Measurements from ENCODE around the gene ZSWIM2.

DNA sequence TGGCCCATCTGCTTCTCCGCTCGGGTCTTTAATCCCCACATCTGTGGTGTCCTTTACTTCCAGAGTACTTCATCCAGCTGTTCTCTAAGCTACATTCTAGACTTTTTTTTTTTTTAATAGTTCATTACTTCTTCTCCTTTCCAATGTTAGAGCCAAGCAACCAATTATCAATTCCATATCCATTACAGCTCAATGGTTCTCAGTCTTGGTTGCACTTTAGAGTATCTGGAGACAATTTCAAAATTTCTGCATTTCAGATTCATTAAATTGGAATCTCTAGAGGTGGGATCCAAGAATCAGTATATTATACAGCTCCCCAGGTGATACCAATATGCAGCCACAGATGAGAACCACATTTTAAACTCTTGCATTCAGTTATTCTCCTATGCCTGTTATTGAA, 43.9 kb upstream of the ZSWIM2 start:
- TF ChIP-seq EZH2 (IDR thresholded peaks at IDR 0.05; ENCODE audit: low read depth) = no peak
- TF ChIP-seq, protein P1, sequence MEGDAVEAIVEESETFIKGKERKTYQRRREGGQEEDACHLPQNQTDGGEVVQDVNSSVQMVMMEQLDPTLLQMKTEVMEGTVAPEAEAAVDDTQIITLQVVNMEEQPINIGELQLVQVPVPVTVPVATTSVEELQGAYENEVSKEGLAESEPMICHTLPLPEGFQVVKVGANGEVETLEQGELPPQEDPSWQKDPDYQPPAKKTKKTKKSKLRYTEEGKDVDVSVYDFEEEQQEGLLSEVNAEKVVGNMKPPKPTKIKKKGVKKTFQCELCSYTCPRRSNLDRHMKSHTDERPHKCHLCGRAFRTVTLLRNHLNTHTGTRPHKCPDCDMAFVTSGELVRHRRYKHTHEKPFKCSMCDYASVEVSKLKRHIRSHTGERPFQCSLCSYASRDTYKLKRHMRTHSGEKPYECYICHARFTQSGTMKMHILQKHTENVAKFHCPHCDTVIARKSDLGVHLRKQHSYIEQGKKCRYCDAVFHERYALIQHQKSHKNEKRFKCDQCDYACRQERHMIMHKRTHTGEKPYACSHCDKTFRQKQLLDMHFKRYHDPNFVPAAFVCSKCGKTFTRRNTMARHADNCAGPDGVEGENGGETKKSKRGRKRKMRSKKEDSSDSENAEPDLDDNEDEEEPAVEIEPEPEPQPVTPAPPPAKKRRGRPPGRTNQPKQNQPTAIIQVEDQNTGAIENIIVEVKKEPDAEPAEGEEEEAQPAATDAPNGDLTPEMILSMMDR (conservative IDR thresholded peaks at IDR 0.05) = no peak

Data from PC-9 (cell line).